ENCODE measurements around the gene DOCK1. TPM values are rescaled to one million over a fixed set of nuclear protein-coding genes. Genes with fewer than 3 reads are reported as not detected.
"Not testable (repeated sequence)": the region's sequence is repeated elsewhere in the genome, so short reads cannot be mapped to it uniquely, and the experiment has no call there.

DOCK1 gene
- total RNA-seq, 1 experiment from 2014 or later: 22.7 TPM

DNA sequence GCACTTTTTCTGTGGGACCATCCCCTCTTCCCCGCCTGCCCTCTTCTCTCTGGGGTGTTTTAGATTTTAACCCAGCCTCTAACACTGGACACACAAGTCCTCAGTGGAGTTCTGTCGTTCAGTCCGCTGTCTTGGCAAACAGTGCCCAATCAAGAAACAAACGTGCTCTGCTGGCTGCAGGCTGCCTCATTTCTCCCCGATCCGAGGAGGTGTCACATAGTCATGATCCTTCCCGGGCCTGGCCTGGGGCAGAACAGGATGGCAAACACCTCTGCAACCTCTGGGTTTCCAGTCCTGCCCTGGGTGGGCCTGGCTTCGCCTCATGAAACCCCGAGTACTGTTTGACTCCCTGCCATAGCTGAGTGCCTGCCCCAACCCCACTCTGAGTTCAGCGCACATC is 402.1 kb downstream of the DOCK1 start:
- in situ Hi-C loops (cut with HindIII; ENCODE audit: low pct_unique_long_range_greater_than_20kb, low sequenced_read_pairs): no loop called here
- DNase-seq (ENCODE audit: low read depth, low spot score): no peak

DNA sequence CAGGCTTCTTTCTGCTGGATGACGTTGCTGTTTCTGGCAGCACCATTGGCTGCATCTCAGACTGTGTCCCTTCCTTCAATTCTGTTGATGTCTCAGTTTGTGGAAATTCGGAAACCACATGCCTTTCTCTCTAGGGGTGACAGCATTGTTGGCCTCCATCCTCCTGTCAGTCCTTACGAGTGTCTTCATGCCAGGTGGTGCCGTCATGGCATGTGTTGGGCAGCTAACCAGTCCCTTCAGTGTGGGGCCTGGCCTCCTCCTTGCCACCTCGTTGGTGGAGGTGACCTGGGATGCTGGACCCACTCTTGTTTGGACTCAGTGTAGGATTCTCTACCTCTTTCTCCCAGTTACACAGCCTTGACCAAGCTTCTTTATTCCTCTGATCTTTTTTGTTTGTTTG is 402.8 kb downstream of the DOCK1 start:
- in situ Hi-C loops (cut with HindIII; ENCODE audit: low pct_unique_long_range_greater_than_20kb, low sequenced_read_pairs): no loop called here

GRCh38 chr10:127309619-127310018 is 404.4 kb downstream of the DOCK1 start:
- DNase-seq (ENCODE audit: low read depth, low spot score); in situ Hi-C loops (cut with HindIII; ENCODE audit: low pct_unique_long_range_greater_than_20kb, low sequenced_read_pairs): not testable (repeated sequence)

More for the DNA sequence above, 402.8 kb downstream of the DOCK1 start:
- DNase-seq (ENCODE audit: low read depth, low spot score): no peak

DNA sequence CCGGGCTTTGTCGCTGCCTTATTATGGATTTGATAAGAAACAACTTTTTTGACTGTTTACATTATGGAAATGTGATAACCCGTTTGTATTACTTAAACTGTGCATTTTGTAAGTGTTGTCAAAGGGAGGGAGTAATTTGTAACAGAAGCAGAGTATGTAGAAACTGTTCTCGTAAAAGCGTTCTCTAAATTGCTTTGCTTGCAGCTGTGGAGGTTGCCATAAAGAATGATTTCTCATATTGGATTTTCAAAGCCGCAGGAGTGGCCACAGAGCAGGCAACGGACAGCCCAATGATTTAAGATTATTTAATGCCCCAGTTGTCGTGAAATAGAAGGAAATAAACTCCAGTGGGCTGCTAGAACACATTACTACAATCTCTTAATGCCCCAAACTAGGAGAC is 405.2 kb downstream of the DOCK1 start:
- in situ Hi-C loops (cut with HindIII; ENCODE audit: low pct_unique_long_range_greater_than_20kb, low sequenced_read_pairs): no loop called here
- no peak for DNase-seq (ENCODE audit: low read depth, low spot score)

DNA sequence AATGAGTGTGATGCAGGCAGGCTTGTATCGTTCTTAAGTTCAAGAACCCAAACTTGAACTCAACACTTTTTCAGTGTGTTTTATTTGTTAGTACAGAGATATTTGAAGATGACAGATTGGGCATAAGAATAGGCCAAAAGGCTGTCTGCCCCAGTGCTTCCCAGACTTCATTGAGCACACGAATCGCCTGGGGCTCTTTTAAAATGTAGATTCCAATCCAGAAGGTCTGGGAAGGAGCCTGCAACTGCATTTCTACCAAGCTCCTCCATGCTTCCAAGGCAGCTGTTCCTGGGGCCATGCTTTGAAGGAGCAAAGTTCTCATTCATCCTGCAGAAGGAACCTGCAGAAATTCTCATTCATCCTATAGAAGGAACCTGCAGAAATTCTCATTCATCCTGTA is 405.7 kb downstream of the DOCK1 start:
- in situ Hi-C loops (cut with HindIII; ENCODE audit: low pct_unique_long_range_greater_than_20kb, low sequenced_read_pairs): no loop called here
- DNase-seq (ENCODE audit: low read depth, low spot score): no peak

DNA sequence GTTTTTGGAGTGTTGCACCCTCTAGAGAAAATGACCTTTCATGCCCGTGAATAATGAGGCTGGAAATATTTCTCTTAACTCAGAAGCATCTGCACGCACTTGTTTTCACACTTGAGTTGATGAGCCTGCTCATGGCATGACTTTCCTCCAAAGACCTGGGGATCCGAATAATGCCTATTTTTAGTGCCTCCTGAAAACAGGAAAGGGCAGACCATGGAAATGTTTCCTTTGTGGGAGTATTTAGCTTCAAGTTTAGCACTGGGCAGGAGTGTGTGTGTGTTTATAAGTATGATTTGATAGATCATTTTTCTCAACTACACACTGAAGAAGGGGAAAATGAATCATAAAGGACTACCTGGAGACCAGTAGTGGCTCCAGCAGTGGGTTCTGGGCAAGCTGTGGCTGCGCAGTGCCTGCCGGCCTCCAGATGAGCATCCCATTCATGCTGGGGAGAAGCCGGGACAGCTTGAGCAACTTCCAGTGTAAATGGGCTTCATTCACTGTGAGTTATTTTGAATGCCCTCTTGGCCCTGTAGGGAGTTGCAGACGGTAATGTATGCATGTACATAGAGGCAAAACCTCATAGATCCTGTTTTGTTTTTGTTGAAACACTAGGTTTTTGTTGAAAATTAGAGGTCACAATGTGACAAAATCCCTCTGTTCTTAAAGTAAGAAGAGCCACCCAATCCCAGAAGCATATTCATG is 408.9 kb downstream of the DOCK1 start:
- peak; percentile 86 for DNase-seq (ENCODE audit: low read depth, low spot score)
- in situ Hi-C loops (cut with HindIII; ENCODE audit: low pct_unique_long_range_greater_than_20kb, low sequenced_read_pairs): no loop called here

DNA sequence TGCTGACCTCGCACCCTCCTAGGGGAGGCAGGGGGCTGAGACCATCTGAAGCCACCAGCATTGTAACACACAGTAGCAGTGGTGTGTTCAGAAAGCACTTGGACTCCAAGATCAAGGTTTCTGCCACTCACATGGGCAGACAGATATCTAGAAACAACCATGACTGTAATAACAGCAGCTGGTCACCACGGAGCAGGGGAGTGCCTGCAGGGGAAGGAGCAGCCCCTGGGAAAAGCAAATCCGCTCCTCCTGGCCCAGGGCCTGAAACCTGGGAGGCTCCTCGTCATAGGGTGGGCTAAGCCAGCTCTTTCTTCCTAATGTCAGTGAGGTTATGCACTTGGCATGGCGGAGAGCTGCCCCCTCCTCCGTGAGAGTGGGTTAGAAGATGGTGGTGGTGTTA is 409.6 kb downstream of the DOCK1 start:
- in situ Hi-C loops (cut with HindIII; ENCODE audit: low pct_unique_long_range_greater_than_20kb, low sequenced_read_pairs): no loop called here
- no peak for DNase-seq (ENCODE audit: low read depth, low spot score)

DNA sequence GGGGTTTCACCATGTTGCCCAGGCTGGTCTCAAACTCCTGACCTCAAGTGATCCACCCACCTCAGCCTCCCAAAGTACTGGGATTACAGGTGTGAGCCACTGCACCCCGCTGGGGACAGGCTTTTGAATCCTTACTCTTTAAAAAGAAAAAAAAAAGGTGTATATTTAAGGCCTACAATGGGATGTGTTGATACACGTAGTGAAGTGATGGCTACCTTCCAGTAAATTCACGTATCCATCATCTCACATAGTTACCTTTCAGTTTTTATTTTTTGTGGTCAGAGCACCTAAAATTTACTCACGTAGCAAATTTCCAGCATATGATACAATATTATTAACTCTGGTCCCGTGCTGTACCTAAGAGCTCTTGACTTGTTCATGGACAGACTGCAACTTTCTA is 410.7 kb downstream of the DOCK1 start:
- in situ Hi-C loops (cut with HindIII; ENCODE audit: low pct_unique_long_range_greater_than_20kb, low sequenced_read_pairs): no loop called here
- no peak for DNase-seq (ENCODE audit: low read depth, low spot score)

DNA sequence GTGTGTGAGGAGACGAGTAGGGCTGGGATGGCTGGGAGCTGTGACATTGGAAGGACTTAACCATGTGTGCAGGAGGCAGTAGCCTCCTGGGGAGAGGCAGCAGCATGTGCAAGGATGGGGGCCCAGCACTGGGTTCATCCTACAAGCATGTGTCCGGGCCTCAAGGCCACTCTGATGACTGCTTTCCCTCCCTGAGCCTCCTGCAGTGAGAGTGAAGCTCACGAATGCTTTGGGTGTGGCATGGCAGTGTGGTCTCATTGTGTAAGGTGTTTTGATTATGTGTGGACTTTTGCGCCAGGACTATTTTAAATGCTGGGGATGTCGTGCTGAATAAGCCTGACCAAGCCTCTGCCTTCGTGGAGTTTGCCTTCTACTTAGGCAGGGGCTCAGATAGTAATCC is 413.2 kb downstream of the DOCK1 start:
- DNase-seq (ENCODE audit: low read depth, low spot score): no peak
- in situ Hi-C loops (cut with HindIII; ENCODE audit: low pct_unique_long_range_greater_than_20kb, low sequenced_read_pairs): no loop called here

- DNase-seq (ENCODE audit: low read depth, low spot score): no peak
- in situ Hi-C loops (cut with HindIII; ENCODE audit: low pct_unique_long_range_greater_than_20kb, low sequenced_read_pairs): no loop called here
Observed at GRCh38 chr10:127319271-127319670, 414.0 kb downstream of the DOCK1 start.

DNA sequence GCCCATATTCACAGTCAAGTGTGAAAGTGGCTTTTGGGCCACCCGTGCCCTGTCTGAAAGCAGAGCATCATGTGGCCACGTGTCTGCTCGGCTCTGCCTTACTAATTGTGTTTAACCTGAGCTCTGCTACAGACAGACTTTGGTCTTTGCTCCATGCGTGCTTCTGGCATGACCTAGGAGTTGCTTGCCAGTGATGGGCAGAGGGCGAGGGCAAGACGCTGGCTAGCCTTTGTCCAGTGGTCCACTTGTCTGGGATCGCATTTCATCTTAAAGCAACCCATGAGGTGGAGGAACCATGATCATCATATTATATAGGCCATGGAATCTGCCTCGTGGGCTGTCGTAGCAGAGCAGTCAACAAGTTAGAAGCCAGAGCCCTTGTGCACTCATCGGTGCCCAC is 414.5 kb downstream of the DOCK1 start:
- in situ Hi-C loops (cut with HindIII; ENCODE audit: low pct_unique_long_range_greater_than_20kb, low sequenced_read_pairs): no loop called here
- no peak for DNase-seq (ENCODE audit: low read depth, low spot score)

- no peak for DNase-seq (ENCODE audit: low read depth, low spot score)
Observed at GRCh38 chr10:127320176-127320575, 414.9 kb downstream of the DOCK1 start.

GRCh38 chr10:127322286-127322685 is 417.1 kb downstream of the DOCK1 start:
- in situ Hi-C loops (cut with HindIII; ENCODE audit: low pct_unique_long_range_greater_than_20kb, low sequenced_read_pairs): no loop called here
- no peak for DNase-seq (ENCODE audit: low read depth, low spot score)

More at GRCh38 chr10:127320176-127320575, 414.9 kb downstream of the DOCK1 start:
- in situ Hi-C loops (cut with HindIII; ENCODE audit: low pct_unique_long_range_greater_than_20kb, low sequenced_read_pairs): no loop called here

DNA sequence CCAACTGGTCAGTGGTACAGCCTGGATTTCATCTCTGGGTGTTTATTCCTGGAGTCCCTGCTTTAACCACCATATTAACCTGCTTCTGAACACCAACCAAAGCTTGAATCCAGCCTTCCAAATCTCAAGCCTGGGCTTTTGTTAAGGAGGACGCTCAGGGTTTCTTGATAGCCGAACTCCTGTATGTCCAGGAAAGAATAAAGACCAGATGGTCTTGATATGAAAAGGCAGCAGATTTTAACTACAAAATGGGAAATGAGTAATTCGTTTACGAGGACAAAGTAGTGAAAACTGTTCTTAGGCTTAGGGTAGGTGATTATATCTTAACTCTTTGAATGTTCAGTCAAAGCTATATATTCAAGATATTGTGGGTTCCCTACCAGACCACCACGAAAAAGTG is 420.3 kb downstream of the DOCK1 start:
- DNase-seq (ENCODE audit: low read depth, low spot score): no peak
- in situ Hi-C loops (cut with HindIII; ENCODE audit: low pct_unique_long_range_greater_than_20kb, low sequenced_read_pairs): no loop called here

GRCh38 chr10:127326883-127327282 is 421.7 kb downstream of the DOCK1 start:
- in situ Hi-C loops (cut with HindIII; ENCODE audit: low pct_unique_long_range_greater_than_20kb, low sequenced_read_pairs): no loop called here

GRCh38 chr10:127331696-127332095 is 426.5 kb downstream of the DOCK1 start:
- in situ Hi-C loops (cut with HindIII; ENCODE audit: low pct_unique_long_range_greater_than_20kb, low sequenced_read_pairs): no loop called here
- DNase-seq (ENCODE audit: low read depth, low spot score): no peak

More at GRCh38 chr10:127326883-127327282, 421.7 kb downstream of the DOCK1 start:
- no peak for DNase-seq (ENCODE audit: low read depth, low spot score)

GRCh38 chr10:127332631-127333030 is 427.4 kb downstream of the DOCK1 start:
- no peak for DNase-seq (ENCODE audit: low read depth, low spot score)
- in situ Hi-C loops (cut with HindIII; ENCODE audit: low pct_unique_long_range_greater_than_20kb, low sequenced_read_pairs): no loop called here

DNA sequence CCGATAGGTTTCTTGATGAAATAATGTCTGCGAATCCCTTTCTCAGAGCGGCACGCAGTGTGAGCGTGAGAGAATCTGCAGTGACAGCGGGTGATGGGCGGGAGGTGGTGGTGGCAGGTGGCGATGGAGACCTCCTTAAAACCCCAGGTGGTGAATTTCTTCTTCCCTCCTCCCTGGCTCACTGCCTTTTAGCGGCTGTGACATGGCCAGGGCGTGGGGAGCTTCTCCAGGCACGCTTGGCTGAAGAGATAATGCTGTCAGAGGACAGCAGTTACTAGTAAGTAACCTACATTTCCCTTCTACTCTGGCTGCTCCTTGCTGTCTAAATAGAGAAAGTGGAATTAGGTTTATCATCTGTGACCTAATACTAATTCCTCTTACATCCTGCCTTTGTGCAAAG is 432.6 kb downstream of the DOCK1 start:
- no peak for DNase-seq (ENCODE audit: low read depth, low spot score)
- in situ Hi-C loops (cut with HindIII; ENCODE audit: low pct_unique_long_range_greater_than_20kb, low sequenced_read_pairs): no loop called here

GRCh38 chr10:127338399-127339110 is 433.3 kb downstream of the DOCK1 start:
- no peak for DNase-seq (ENCODE audit: low read depth, low spot score)
- in situ Hi-C loops (cut with HindIII; ENCODE audit: low pct_unique_long_range_greater_than_20kb, low sequenced_read_pairs): no loop called here
